ENCODE data around the gene SLC41A3. TPM values are rescaled to one million over a fixed set of nuclear protein-coding genes. Genes with fewer than 3 reads are reported as not detected.

Gene SLC41A3
- total RNA-seq, 4 donors from 2014 or later: 22.7 to 41.5 (median 29.1) TPM

DNA sequence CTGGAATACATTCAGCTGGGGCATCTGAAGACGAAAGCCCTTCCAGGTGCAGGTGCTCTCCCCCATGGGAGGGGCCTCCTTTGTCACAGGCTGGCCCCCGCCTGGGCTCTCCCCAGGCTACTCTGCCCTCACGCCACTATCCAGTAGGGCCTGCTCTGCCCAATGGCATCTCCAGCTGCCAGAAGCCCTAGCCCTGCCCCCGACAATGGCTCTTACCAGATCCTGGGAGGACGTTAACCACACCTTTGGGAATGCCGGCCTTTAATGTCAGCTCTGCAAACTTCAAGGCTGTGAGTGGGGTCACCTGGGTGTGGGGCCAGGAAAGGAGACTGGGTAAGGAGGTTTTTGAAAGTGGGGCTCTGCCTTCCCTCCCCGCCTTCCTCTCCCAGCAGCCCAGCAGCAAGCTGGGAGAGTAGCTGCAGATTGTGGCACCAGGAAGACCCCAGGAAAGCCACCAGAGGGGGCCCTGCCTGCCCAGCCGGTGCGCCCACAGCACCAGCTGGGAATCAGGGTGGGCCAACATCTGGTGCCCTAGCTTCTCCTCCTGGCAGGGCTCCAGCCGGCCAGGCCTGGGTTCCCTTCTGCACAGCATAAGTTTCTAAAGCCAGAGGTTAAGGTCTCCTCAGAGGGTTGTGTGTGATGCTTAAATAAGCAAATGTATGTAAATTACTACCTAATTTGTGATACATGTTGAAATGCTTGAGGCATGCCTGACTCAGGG is 40.4 kb upstream of the SLC41A3 start:
- H3K4me3 ChIP-seq: no peak overlapping the region
- DNase-seq: peak; percentile 6

GRCh38 chr3:126121632-126122031 is 37.7 kb upstream of the SLC41A3 start:
- Histone ChIP-seq H3K27me3 (no peaks in the 10 kb centered on the region), H3K9me3 (no peaks in the 10 kb centered on the region), H3K4me1 (no peaks in the 10 kb centered on the region), H3K36me3 (no peaks in the 10 kb centered on the region), H3K27ac (no peak overlapping the region), H3K4me3 (no peak overlapping the region)
- TF ChIP-seq EP300 (IDR thresholded peaks at IDR 0.05; ENCODE audit: low read depth) (no peak), POLR2A (IDR thresholded peaks at IDR 0.05) (no peak), POLR2AphosphoS5 (IDR thresholded peaks at IDR 0.05) (no peak)
- TF ChIP-seq, protein P1, sequence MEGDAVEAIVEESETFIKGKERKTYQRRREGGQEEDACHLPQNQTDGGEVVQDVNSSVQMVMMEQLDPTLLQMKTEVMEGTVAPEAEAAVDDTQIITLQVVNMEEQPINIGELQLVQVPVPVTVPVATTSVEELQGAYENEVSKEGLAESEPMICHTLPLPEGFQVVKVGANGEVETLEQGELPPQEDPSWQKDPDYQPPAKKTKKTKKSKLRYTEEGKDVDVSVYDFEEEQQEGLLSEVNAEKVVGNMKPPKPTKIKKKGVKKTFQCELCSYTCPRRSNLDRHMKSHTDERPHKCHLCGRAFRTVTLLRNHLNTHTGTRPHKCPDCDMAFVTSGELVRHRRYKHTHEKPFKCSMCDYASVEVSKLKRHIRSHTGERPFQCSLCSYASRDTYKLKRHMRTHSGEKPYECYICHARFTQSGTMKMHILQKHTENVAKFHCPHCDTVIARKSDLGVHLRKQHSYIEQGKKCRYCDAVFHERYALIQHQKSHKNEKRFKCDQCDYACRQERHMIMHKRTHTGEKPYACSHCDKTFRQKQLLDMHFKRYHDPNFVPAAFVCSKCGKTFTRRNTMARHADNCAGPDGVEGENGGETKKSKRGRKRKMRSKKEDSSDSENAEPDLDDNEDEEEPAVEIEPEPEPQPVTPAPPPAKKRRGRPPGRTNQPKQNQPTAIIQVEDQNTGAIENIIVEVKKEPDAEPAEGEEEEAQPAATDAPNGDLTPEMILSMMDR (IDR thresholded peaks at IDR 0.05): no peak
- intact Hi-C loops (cut with DNase I; ENCODE audit: low total_unique reads): no loop called here
- 90% methylated on average over 4 of the region's 4 CpGs; no CpG with 5 or more reads in 1 of the 2 donors for WGBS, 2 donors (ENCODE audit: low coverage in 1 of 2)
- in situ Hi-C loops (cut with MboI; ENCODE audit: low pct_ligation_motif_present in 1 of 4, low pct_unique_long_range_greater_than_20kb in 1 of 4, low sequenced_read_pairs in 3 of 4): no loop called here
- no peak for DNase-seq

More for the DNA sequence above, 40.4 kb upstream of the SLC41A3 start:
- in situ Hi-C loops (cut with MboI; ENCODE audit: low pct_ligation_motif_present in 1 of 4, low pct_unique_long_range_greater_than_20kb in 1 of 4, low sequenced_read_pairs in 3 of 4): no loop called here
- no peaks in the 10 kb centered on the region for H3K36me3 ChIP-seq
- TF ChIP-seq POLR2AphosphoS5 (IDR thresholded peaks at IDR 0.05) (no peak), POLR2A (IDR thresholded peaks at IDR 0.05) (no peak), EP300 (IDR thresholded peaks at IDR 0.05; ENCODE audit: low read depth) (no peak)
- TF ChIP-seq, protein P1 (IDR thresholded peaks at IDR 0.05): no peak
- H3K4me1 ChIP-seq: no peaks in the 10 kb centered on the region
- WGBS, 2 donors (ENCODE audit: low coverage in 1 of 2): 64% methylated on average over 10 of the region's 10 CpGs; no CpG with 5 or more reads in 1 of the 2 donors
- no peaks in the 10 kb centered on the region for H3K27me3 ChIP-seq
- no peaks in the 10 kb centered on the region for H3K9me3 ChIP-seq
- no peak overlapping the region for H3K27ac ChIP-seq
- intact Hi-C loops (cut with DNase I; ENCODE audit: low total_unique reads): no loop called here

DNA sequence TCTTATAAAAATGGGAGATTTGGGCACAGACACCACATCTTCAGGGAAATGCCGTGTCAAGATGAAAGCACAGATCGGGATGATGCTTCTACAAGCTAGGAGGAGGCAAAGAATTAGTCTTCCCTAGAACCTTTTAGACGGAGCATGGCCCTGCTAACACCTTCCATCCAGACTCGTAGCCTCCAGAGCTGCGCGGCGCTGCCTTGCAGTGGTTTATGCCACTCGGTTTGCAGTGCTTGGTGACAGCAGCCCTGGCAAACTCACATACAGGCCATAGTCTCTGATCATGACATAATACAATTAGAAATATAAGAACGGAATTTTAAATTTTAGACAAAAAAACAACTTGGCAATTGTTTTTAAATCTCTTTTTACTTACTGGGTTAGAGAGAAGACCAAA is 37.1 kb upstream of the SLC41A3 start:
- no peak overlapping the region for H3K4me3 ChIP-seq
- in situ Hi-C loops (cut with MboI; ENCODE audit: low pct_ligation_motif_present in 1 of 4, low pct_unique_long_range_greater_than_20kb in 1 of 4, low sequenced_read_pairs in 3 of 4): no loop called here
- DNase-seq: no peak
- TF ChIP-seq POLR2A (IDR thresholded peaks at IDR 0.05) (no peak), POLR2AphosphoS5 (IDR thresholded peaks at IDR 0.05) (no peak), EP300 (IDR thresholded peaks at IDR 0.05; ENCODE audit: low read depth) (no peak)
- TF ChIP-seq, protein P1 (IDR thresholded peaks at IDR 0.05): no peak
- 83 to 91% methylated on average over 4 to 9 of the region's 9 CpGs for WGBS, 2 donors (ENCODE audit: low coverage in 1 of 2)
- intact Hi-C loops (cut with DNase I; ENCODE audit: low total_unique reads): no loop called here
- no peaks in the 10 kb centered on the region for H3K9me3 ChIP-seq
- no peak overlapping the region for H3K27ac ChIP-seq
- no peaks in the 10 kb centered on the region for H3K36me3 ChIP-seq
- no peaks in the 10 kb centered on the region for H3K27me3 ChIP-seq
- no peaks in the 10 kb centered on the region for H3K4me1 ChIP-seq

GRCh38 chr3:126119976-126120375 is 36.1 kb upstream of the SLC41A3 start:
- in situ Hi-C loops (cut with MboI; ENCODE audit: low pct_ligation_motif_present in 1 of 4, low pct_unique_long_range_greater_than_20kb in 1 of 4, low sequenced_read_pairs in 3 of 4): no loop called here
- Histone ChIP-seq H3K36me3 (no peaks in the 10 kb centered on the region), H3K4me3 (no peak overlapping the region), H3K9me3 (no peaks in the 10 kb centered on the region), H3K4me1 (no peaks in the 10 kb centered on the region), H3K27ac (no peak overlapping the region), H3K27me3 (no peaks in the 10 kb centered on the region)
- 92 to 94% methylated on average over 8 of the region's 8 CpGs for WGBS, 2 donors (ENCODE audit: low coverage in 1 of 2)
- TF ChIP-seq EP300 (IDR thresholded peaks at IDR 0.05; ENCODE audit: low read depth): no peak
- no peak for TF ChIP-seq POLR2A (IDR thresholded peaks at IDR 0.05)
- TF ChIP-seq POLR2AphosphoS5 (IDR thresholded peaks at IDR 0.05): no peak
- TF ChIP-seq, protein P1 (IDR thresholded peaks at IDR 0.05): no peak
- intact Hi-C loops (cut with DNase I; ENCODE audit: low total_unique reads): no loop called here
- peak; percentile 1 for DNase-seq

Data from transverse colon (tissue), 4 donors.